ENCODE measurements around the gene MUC5B. TPM values are rescaled to one million over a fixed set of nuclear protein-coding genes. Genes with fewer than 3 reads are reported as not detected.
A peak's percentile ranks its signal among the peaks of the same experiment; 100 is the strongest.

Gene MUC5B
- total RNA-seq, 1 donor from 2014 or later, result not detected

DNA sequence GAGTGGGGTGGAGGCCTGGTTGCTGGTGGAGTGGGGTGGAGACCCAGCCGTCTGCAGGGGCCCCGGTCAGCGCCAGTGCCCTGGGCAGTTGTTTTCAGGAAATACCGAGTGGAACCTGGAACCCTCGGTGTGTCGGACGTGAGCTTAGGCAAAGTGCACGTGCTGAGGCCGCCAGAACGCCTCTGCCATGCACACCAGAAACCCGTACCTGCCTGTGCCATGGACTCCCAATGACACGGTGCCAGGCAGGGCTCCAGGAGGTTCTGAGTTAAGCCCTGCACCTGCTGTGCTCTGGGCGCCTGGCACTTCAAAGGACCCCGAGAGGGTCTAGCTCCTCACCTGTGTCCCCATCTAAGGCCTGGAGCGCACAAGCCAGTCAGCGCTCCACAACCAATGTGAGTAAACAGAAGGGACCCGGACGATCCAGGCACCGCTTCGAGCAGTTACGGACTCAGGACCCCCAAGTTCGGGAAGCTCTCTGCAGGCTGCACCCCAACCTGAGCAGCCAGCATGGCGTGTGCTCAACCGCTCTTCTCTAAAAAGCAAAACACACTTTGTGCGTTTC is 74.2 kb downstream of the MUC5B start:
- Histone ChIP-seq H3K36me3 (ENCODE audit: control insufficient read depth, insufficient read depth, low read length) (peaks cover 38% of the 10 kb centered on the region), H3K4me3 (ENCODE audit: low read depth, low read length) (no peak overlapping the region), H3K27me3 (ENCODE audit: control insufficient read depth, insufficient read depth, low read length) (no peaks in the 10 kb centered on the region)
- DNase-seq (ENCODE audit: low read depth), result no peak
- no peak for FAIRE-seq
- TF ChIP-seq, protein P1, sequence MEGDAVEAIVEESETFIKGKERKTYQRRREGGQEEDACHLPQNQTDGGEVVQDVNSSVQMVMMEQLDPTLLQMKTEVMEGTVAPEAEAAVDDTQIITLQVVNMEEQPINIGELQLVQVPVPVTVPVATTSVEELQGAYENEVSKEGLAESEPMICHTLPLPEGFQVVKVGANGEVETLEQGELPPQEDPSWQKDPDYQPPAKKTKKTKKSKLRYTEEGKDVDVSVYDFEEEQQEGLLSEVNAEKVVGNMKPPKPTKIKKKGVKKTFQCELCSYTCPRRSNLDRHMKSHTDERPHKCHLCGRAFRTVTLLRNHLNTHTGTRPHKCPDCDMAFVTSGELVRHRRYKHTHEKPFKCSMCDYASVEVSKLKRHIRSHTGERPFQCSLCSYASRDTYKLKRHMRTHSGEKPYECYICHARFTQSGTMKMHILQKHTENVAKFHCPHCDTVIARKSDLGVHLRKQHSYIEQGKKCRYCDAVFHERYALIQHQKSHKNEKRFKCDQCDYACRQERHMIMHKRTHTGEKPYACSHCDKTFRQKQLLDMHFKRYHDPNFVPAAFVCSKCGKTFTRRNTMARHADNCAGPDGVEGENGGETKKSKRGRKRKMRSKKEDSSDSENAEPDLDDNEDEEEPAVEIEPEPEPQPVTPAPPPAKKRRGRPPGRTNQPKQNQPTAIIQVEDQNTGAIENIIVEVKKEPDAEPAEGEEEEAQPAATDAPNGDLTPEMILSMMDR (IDR thresholded peaks at IDR 0.05; ENCODE audit: insufficient read depth, low read length, severe bottlenecking), result no peak

DNA sequence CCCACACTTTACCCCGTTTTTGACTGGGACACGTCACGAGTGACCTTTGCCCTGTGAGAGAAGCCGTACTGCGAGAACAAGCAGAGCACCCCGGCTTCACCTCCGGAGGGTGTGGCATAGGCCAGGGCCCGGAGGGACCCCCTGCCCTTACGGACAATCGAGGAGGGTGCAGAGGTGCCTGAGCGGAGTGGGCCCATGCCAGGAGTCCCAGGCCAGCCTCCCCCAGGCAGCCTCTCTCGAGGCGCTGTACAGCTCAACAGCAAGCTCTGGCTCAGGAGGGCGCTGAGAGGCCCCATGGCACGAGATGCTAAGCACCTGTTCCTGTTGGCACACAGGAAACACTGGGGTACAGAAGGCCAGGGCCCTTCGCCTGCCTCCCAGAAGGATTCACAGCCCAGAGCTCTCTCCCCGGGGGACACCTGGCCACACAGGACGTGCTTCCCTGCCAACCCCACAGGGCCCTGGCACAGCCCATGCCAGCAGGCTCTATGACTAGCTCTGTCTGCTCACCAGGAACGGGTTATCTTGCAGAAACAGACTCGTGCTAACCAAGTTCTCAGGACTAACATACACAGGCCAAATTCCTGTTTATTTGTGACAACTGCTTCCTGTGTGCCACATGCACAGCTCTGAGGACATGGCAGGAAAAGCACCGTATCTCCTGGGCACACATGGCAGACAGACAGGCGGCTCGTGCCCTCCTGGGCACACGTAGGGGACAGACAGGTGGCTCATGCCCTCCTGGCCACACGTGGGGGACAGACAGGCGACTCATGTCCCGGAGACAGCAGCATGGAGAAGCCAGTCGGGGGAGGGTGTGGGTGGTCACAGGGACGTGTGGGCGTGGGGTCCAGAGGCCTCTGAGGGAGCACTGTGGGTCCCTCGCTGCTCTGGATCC is 75.0 kb downstream of the MUC5B start:
- TF ChIP-seq, protein P1 (IDR thresholded peaks at IDR 0.05; ENCODE audit: insufficient read depth, low read length, severe bottlenecking), result no peak
- no peak for DNase-seq (ENCODE audit: low read depth)
- FAIRE-seq, result no peak
- Histone ChIP-seq H3K27me3 (ENCODE audit: control insufficient read depth, insufficient read depth, low read length) (no peaks in the 10 kb centered on the region), H3K36me3 (ENCODE audit: control insufficient read depth, insufficient read depth, low read length) (peaks cover 32% of the 10 kb centered on the region), H3K4me3 (ENCODE audit: low read depth, low read length) (no peak overlapping the region)

DNA sequence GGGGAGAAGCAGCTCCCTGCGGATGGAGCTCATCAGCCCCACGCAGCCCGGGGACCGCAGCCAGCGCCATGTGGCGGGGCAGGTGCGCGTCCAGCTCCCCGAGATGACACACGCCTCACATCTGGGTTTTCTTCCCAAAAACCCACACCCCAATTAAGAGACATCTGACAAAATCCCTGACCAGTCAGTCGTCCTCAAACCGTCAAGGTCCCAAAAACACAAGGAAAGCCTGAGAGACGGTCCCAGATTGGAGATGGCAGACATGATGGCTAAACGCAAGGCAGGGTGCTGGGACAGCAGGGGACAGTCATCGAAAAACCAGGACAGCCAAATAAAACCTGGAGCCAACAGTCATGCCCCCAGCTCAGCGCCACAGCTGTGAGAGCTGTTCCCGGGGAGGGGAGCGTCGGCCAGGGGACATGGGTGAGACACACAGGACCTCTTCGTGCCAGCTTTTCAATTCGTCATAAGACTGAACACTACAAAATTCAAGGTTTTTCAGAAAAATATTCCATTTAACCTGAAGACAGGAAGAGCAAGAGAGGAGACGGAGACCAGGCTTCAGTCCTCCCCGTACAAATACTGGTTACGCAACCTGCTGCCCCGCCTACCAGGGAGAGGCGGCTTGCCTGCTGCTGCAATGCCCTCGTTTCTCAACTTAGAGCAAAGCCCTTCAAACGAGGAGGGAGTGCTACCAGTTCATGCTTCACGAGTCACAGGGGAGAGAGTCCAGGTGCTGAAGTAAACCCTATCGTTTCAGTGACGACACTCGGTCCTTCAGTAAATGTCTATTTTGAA is 76.0 kb downstream of the MUC5B start:
- TF ChIP-seq, protein P1 (IDR thresholded peaks at IDR 0.05; ENCODE audit: insufficient read depth, low read length, severe bottlenecking), result no peak
- FAIRE-seq, result peak; percentile 92
- peak; percentile 85 for DNase-seq (ENCODE audit: low read depth)
- Histone ChIP-seq H3K4me3 (ENCODE audit: low read depth, low read length) (no peak overlapping the region), H3K27me3 (ENCODE audit: control insufficient read depth, insufficient read depth, low read length) (no peaks in the 10 kb centered on the region), H3K36me3 (ENCODE audit: control insufficient read depth, insufficient read depth, low read length) (peaks cover 24% of the 10 kb centered on the region)

DNA sequence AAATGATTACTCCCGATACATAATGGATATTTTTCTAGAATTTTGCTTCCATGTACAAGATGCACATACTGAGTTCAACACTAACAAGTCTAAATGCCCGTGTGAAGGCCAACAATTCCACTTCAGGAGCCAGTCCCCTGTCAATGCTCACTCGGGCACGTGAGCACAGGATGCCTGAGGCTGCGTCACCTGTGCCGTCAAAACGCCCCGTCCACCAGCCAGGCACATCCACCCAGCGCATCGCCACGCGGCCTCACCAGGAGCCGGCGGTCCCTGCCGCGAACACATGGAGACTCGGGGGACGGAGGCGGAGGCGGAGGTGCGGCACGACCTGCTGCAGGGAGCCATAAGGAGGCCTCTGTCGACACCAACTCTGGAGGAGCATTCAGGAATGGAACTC is 76.8 kb downstream of the MUC5B start:
- no peak for DNase-seq (ENCODE audit: low read depth)
- H3K4me3 ChIP-seq (ENCODE audit: low read depth, low read length), result no peak overlapping the region
- TF ChIP-seq, protein P1 (IDR thresholded peaks at IDR 0.05; ENCODE audit: insufficient read depth, low read length, severe bottlenecking), result no peak
- FAIRE-seq, result no peak
- H3K36me3 ChIP-seq (ENCODE audit: control insufficient read depth, insufficient read depth, low read length), result peaks cover 24% of the 10 kb centered on the region
- H3K27me3 ChIP-seq (ENCODE audit: control insufficient read depth, insufficient read depth, low read length), result no peaks in the 10 kb centered on the region

DNA sequence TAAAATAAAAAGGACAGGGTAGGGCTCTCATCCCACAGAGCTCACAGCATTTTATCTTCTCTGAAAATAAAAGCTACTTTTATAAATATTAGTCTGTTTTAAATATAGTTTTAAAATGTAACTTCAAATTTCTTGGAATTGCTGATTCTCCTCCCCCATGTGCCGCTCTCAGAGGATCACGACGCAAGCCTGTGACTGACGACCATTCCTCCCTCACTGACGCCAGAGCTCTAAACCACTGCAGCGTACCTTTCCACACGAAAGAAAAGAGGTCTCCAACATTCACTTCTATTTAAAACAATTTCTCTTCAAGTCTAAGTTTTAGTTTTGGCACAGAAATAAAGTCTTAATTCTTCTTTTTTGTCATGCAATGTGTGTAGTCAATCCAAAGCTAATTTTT is 77.3 kb downstream of the MUC5B start:
- TF ChIP-seq, protein P1 (IDR thresholded peaks at IDR 0.05; ENCODE audit: insufficient read depth, low read length, severe bottlenecking), result no peak
- DNase-seq (ENCODE audit: low read depth) (no peak), FAIRE-seq (no peak)
- no peak overlapping the region for H3K4me3 ChIP-seq (ENCODE audit: low read depth, low read length)
- H3K36me3 ChIP-seq (ENCODE audit: control insufficient read depth, insufficient read depth, low read length), result peaks cover 22% of the 10 kb centered on the region
- H3K27me3 ChIP-seq (ENCODE audit: control insufficient read depth, insufficient read depth, low read length), result no peaks in the 10 kb centered on the region
